HCT116 (cell line): ENCODE measurements around the gene CDC37L1.

ENCODE experiments used
- CTCF ChIP-seq, 3 experiments: fragments of 200-600 bp in 1 of 3; sonication (generic) in 1 of 3; IDR thresholded peaks in 2 of 3; conservative IDR thresholded peaks in 1 of 3; 2 replicates each; pipeline ENCODE4 v1.5.1; 2012 to 2017; ENCODE audit warnings: low read depth in 2 of 3, low read length in 2 of 3, antibody characterized with exemption in 1 of 3, borderline replicate concordance in 1 of 3, control low read depth in 1 of 3, mild to moderate bottlenecking in 1 of 3, mixed read lengths in 1 of 3, mixed run types in 1 of 3, moderate library complexity in 1 of 3; ENCODE audit not compliant: insufficient read depth in 1 of 3
- EZH2phosphoT487 ChIP-seq: fragments of 200-600 bp; IDR thresholded peaks from 2 replicates; pipeline ENCODE4 v1.6.1; 2018; ENCODE audit warnings: antibody characterized with exemption, borderline replicate concordance
- JUND ChIP-seq: IDR thresholded peaks from 2 replicates; pipeline ENCODE4 v1.6.1; 2012
- POLR2AphosphoS5 ChIP-seq: IDR thresholded peaks from 2 replicates; pipeline ENCODE4 v1.6.1; 2011; ENCODE audit warnings: mild to moderate bottlenecking, low read depth, low read length, moderate library complexity

DNA sequence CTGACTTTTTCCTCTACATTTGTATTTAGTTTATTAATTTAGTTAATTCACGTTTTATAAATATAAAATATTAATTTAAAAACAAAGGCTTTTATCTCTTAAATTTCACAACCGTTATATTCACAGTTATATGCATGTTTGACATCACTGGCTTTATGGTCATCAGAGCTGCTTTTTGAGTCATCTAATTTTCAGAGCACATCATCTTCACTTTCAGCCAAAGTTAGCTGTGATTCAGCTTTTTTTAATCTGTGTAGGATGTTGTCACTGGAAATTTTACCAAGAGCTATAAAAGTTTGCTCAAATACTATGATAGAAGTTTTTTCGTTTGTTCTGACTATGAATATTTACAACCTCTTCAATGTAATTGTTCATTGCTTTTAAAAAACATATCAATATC lies 12.4 kb downstream of the CDC37L1 start:
- no peak for TF ChIP-seq CTCF (IDR thresholded peaks at IDR 0.05 in 2 of 3, conservative IDR thresholded peaks at IDR 0.05 in 1 of 3; ENCODE audit: borderline replicate concordance in 1 of 3, insufficient read depth in 1 of 3, low read depth in 2 of 3, low read length in 2 of 3)
- no peak for TF ChIP-seq POLR2AphosphoS5
- TF ChIP-seq JUND: no peak
- no peak for TF ChIP-seq EZH2phosphoT487
